HepG2 (cell line): ENCODE results near the gene ELOVL5. TPM values are rescaled to one million over a fixed set of nuclear protein-coding genes. Genes with fewer than 3 reads are reported as not detected.

Experiments used
- ATAC-seq: fragments of 200-7000 bp; cut with Tn5 transposase; 3 replicates; pipeline ENCODE4 v1.9.1; 2020; ENCODE audit warnings: mild to moderate bottlenecking, moderate library complexity
- BruUV-seq: library from RNA; stranded (reverse); fragments of 400-500 nt; replicated peaks from 2 replicates; lab custom pipeline; 2021; lab: Mats Ljungman, UMichigan
- CTCF ChIA-PET: fragments of 300-600 bp; formaldehyde crosslinking; extraction: SDS; loops from one replicate; lab custom pipeline; 2021; ENCODE audit warnings: low total read pairs, inconsistent platforms, low intra/inter-chr PET ratio; lab: Yijun Ruan, JAX
- POLR2A ChIA-PET: fragments of 350-600 bp; sonication (Branson Sonifier 250); formaldehyde crosslinking; loops from one replicate; lab custom pipeline; 2020; ENCODE audit warnings: antibody characterized with exemption, inconsistent platforms; lab: Yijun Ruan, JAX
- DNase-seq: peaks from one replicate; pipeline ENCODE4 v3.0.0-alpha.2; 2015; ENCODE audit warnings: low spot score
- FAIRE-seq: peaks from 3 replicates; lab custom pipeline; 2011; peaks lifted over from hg19 to GRCh38; lab: Jason Lieb, UNC
- H2AFZ ChIP-seq: one replicate; pipeline ENCODE4 v1.6.1; 2011; ENCODE audit warnings: low read length, inconsistent platforms
- H3K27ac ChIP-seq: fragments of 300-600 bp; 3 replicates; pipeline ENCODE4 v1.8.0; 2011; ENCODE audit warnings: mixed run types, mild to moderate bottlenecking, mixed read lengths, low read length, inconsistent platforms; ENCODE audit not compliant: insufficient read depth; ENCODE audit errors: extremely low read length
- H3K27me3 ChIP-seq, 2 experiments: fragments of 200-600 bp in 1 of 2; 2 replicates in 1 of 2; 3 replicates in 1 of 2; pipeline versions ENCODE4 v1.6.0 to v1.8.0; 2011; ENCODE audit warnings: low read length in 2 of 2, mild to moderate bottlenecking in 2 of 2, moderate library complexity in 2 of 2, inconsistent platforms in 1 of 2; ENCODE audit not compliant: insufficient read depth in 2 of 2, control insufficient read depth in 1 of 2
- H3K36me3 ChIP-seq, 2 experiments: fragments of 200-600 bp in 1 of 2; replicated peaks in 1 of 2; 2 replicates in 1 of 2; 3 replicates in 1 of 2; pipeline versions ENCODE4 v1.5.1 to v1.8.0; 2011; ENCODE audit warnings: low read length in 2 of 2, inconsistent platforms in 1 of 2; ENCODE audit not compliant: insufficient read depth in 2 of 2, control insufficient read depth in 1 of 2
- H3K4me1 ChIP-seq: 2 replicates; pipeline ENCODE4 v1.5.1; 2012; ENCODE audit warnings: low read length, inconsistent platforms; ENCODE audit not compliant: insufficient read depth
- H3K4me2 ChIP-seq: 2 replicates; pipeline ENCODE4 v1.6.0; 2011; ENCODE audit warnings: low read depth, low read length, inconsistent platforms
- H3K4me3 ChIP-seq, 3 experiments: fragments of 200-600 bp in 1 of 3; sonication (generic), shearing (Covaris generic) in 1 of 3; replicated peaks in 1 of 3; 2 replicates each; pipeline ENCODE4 v1.5.1; 2011 to 2016; ENCODE audit warnings: low read length in 3 of 3, inconsistent platforms in 2 of 3, low read depth in 2 of 3, mild to moderate bottlenecking in 2 of 3, control low read depth in 1 of 3, mixed read lengths in 1 of 3; ENCODE audit not compliant: insufficient read depth in 1 of 3
- H3K79me2 ChIP-seq: one replicate; pipeline ENCODE4 v1.6.1; 2011; ENCODE audit warnings: low read length, inconsistent platforms; ENCODE audit not compliant: insufficient read depth
- H3K9ac ChIP-seq: 2 replicates; pipeline ENCODE4 v1.6.0; 2011; ENCODE audit warnings: mild to moderate bottlenecking, low read depth, low read length, inconsistent platforms; ENCODE audit not compliant: insufficient read depth
- H3K9me3 ChIP-seq: 2 replicates; pipeline ENCODE4 v1.5.1; 2012; ENCODE audit warnings: mild to moderate bottlenecking, low read length
- H4K20me1 ChIP-seq: 2 replicates; pipeline ENCODE4 v1.6.0; 2011; ENCODE audit warnings: inconsistent platforms, mild to moderate bottlenecking, low read length, moderate library complexity; ENCODE audit not compliant: insufficient read depth
- CAMTA2 ChIP-seq: sonication (generic); formaldehyde crosslinking; IDR thresholded peaks from 2 replicates; pipeline ENCODE4 v1.4.0; 2020; ENCODE audit warnings: mild to moderate bottlenecking, missing genetic modification reagents, borderline replicate concordance
- FOXJ3 ChIP-seq: sonication (generic); formaldehyde crosslinking; IDR thresholded peaks from 2 replicates; pipeline ENCODE4 v1.4.0; 2020; ENCODE audit warnings: missing genetic modification reagents, mild to moderate bottlenecking, borderline replicate concordance
- IKZF4 ChIP-seq: sonication (generic); formaldehyde crosslinking; IDR thresholded peaks from 2 replicates; pipeline ENCODE4 v1.5.1; 2020; ENCODE audit warnings: borderline replicate concordance, mild to moderate bottlenecking, low read depth, missing genetic modification reagents; ENCODE audit errors: not compliant biosample characterization
- KAT8 ChIP-seq: IDR thresholded peaks from 2 replicates; pipeline ENCODE4 v1.6.1; 2016; ENCODE audit warnings: missing genetic modification reagents, missing compliant biosample characterization
- NR2C2 ChIP-seq: sonication (generic); formaldehyde crosslinking; IDR thresholded peaks from 2 replicates; pipeline ENCODE4 v1.4.0; 2020; ENCODE audit warnings: missing genetic modification reagents, mild to moderate bottlenecking, moderate library complexity, borderline replicate concordance
- YEATS4 ChIP-seq: sonication (generic); formaldehyde crosslinking; IDR thresholded peaks from 2 replicates; pipeline ENCODE4 v1.4.0; 2020; ENCODE audit warnings: missing genetic modification reagents, borderline replicate concordance
- ZBTB38 ChIP-seq: sonication (generic); formaldehyde crosslinking; IDR thresholded peaks from 2 replicates; pipeline ENCODE4 v1.5.1; 2020; ENCODE audit warnings: mild to moderate bottlenecking, missing genetic modification reagents
- ZNF124 ChIP-seq: sonication (generic); formaldehyde crosslinking; IDR thresholded peaks from 2 replicates; pipeline ENCODE4 v1.4.0; 2020; ENCODE audit warnings: missing genetic modification reagents
- ZNF292 ChIP-seq: sonication (generic); formaldehyde crosslinking; IDR thresholded peaks from 2 replicates; pipeline ENCODE4 v1.8.1; 2022; ENCODE audit warnings: mild to moderate bottlenecking, low read depth, missing genetic modification reagents, borderline replicate concordance
- ZNF337 ChIP-seq: sonication (generic); formaldehyde crosslinking; IDR thresholded peaks from 2 replicates; pipeline ENCODE4 v1.5.1; 2020; ENCODE audit warnings: missing genetic modification reagents, low read depth, mild to moderate bottlenecking, borderline replicate concordance
- ZNF513 ChIP-seq: sonication (generic); formaldehyde crosslinking; conservative IDR thresholded peaks from 2 replicates; pipeline ENCODE4 v1.5.0; 2020; ENCODE audit warnings: missing genetic modification reagents
- ZNF784 ChIP-seq: sonication (generic); formaldehyde crosslinking; IDR thresholded peaks from 2 replicates; pipeline ENCODE4 v1.5.1; 2020; ENCODE audit warnings: missing genetic modification reagents, mild to moderate bottlenecking, borderline replicate concordance
- ZNF792 ChIP-seq: IDR thresholded peaks from 2 replicates; pipeline ENCODE4 v1.6.1; 2016
- ZSCAN31 ChIP-seq: sonication (generic); formaldehyde crosslinking; IDR thresholded peaks from 2 replicates; pipeline ENCODE4 v1.5.0; 2020; ENCODE audit warnings: low read depth, mild to moderate bottlenecking, missing genetic modification reagents
- WGBS: methylation state at CpG from one replicate; pipeline ENCODE4 v1.1.6; 2017; ENCODE audit warnings: low lambda C conversion rate; 5-methylcytosine and 5-hydroxymethylcytosine counted together
- in situ Hi-C: cut with HindIII; loops from 2 replicates; pipeline ENCODE4 v1.10.0; 2017; ENCODE audit warnings: low pct_unique_long_range_greater_than_20kb; ENCODE audit not compliant: extremely low pct_ligation_motif_present
- intact Hi-C: fragments of 100-400 bp; cut with micrococcal nuclease; formaldehyde crosslinking; loops from one replicate; pipeline ENCODE4 v1.10.0; 2022; ENCODE audit not compliant: unreplicated experiment
- polyA plus RNA-seq, 8 experiments: library from polyadenylated mRNA; depleted of rRNA in 3 of 8; stranded (reverse) in 7 of 8; unstranded in 1 of 8; fragments of >200 nt; fragmentation: Illumina TruSeq in 4 of 8; extraction: Trizol in 4 of 8; gene quantifications; 2 replicates each; pipeline versions ENCODE4 v1.2.1 to v1.2.3, GENCODE V29; 2011 to 2016; ENCODE audit warnings: low read depth in 4 of 8, missing spikeins in 1 of 8, mixed read lengths in 1 of 8; ENCODE audit not compliant: insufficient read depth in 1 of 8
- total RNA-seq, 5 experiments: library from RNA; depleted of rRNA; stranded (reverse); fragments of >200 nt; fragmentation: Illumina TruSeq; extraction: Trizol; gene quantifications; 2 replicates each; pipeline ENCODE4 v1.2.3, GENCODE V29; 2016; ENCODE audit warnings: low read depth in 1 of 5
- TF ChIP-seq, protein P1 (sequence below), 2 experiments: sonication (generic) in 1 of 2; formaldehyde crosslinking in 1 of 2; IDR thresholded peaks; 2 replicates each; pipeline versions ENCODE4 v1.6.1 to v1.9.0; 2014 to 2022; ENCODE audit warnings: antibody characterized with exemption in 1 of 2, borderline replicate concordance in 1 of 2, inconsistent platforms in 1 of 2, low read depth in 1 of 2, missing genetic modification reagents in 1 of 2

Gene ELOVL5
- total and polyA plus RNA-seq, 2 of the 13 experiments (the other 11 are each of a cell fraction or from before 2014, with no cell fraction given), result 50.1 to 72.4 TPM

GRCh38 chr6:53264915-53265607 is 83.7 kb downstream of the ELOVL5 start:
- CTCF ChIA-PET, result no interaction called here
- no peak overlapping the region for H3K4me3 ChIP-seq
- TF ChIP-seq CAMTA2 (CRISPR knock-in tag), result no peak
- TF ChIP-seq ZSCAN31, result no peak
- no peak for TF ChIP-seq ZNF292 (CRISPR knock-in tag)
- TF ChIP-seq ZNF337, result no peak
- TF ChIP-seq ZNF784, result no peak
- TF ChIP-seq ZBTB38 (CRISPR knock-in tag), result no peak
- no peak for TF ChIP-seq NR2C2 (CRISPR knock-in tag)
- TF ChIP-seq ZNF792 (CRISPR knock-in tag), result no peak
- TF ChIP-seq ZNF513 (CRISPR knock-in tag), result no peak
- no peak for TF ChIP-seq YEATS4
- no peak for TF ChIP-seq KAT8 (CRISPR knock-in tag)
- TF ChIP-seq FOXJ3 (CRISPR knock-in tag), result no peak
- no peak for TF ChIP-seq IKZF4 (CRISPR knock-in tag)
- TF ChIP-seq ZNF124, result no peak
- TF ChIP-seq, protein P1, sequence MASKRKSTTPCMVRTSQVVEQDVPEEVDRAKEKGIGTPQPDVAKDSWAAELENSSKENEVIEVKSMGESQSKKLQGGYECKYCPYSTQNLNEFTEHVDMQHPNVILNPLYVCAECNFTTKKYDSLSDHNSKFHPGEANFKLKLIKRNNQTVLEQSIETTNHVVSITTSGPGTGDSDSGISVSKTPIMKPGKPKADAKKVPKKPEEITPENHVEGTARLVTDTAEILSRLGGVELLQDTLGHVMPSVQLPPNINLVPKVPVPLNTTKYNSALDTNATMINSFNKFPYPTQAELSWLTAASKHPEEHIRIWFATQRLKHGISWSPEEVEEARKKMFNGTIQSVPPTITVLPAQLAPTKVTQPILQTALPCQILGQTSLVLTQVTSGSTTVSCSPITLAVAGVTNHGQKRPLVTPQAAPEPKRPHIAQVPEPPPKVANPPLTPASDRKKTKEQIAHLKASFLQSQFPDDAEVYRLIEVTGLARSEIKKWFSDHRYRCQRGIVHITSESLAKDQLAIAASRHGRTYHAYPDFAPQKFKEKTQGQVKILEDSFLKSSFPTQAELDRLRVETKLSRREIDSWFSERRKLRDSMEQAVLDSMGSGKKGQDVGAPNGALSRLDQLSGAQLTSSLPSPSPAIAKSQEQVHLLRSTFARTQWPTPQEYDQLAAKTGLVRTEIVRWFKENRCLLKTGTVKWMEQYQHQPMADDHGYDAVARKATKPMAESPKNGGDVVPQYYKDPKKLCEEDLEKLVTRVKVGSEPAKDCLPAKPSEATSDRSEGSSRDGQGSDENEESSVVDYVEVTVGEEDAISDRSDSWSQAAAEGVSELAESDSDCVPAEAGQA (IDR thresholded peaks at IDR 0.05; ENCODE audit: low read depth), result no peak
- TF ChIP-seq, protein P1 (CRISPR knock-in tag; IDR thresholded peaks at IDR 0.05; ENCODE audit: borderline replicate concordance), result no peak
- DNase-seq (no peak), ATAC-seq (no peak), FAIRE-seq (no peak)
- H3K4me2 ChIP-seq, result no peak overlapping the region
- POLR2A ChIA-PET, result no interaction called here
- H3K9me3 ChIP-seq, result no peaks in the 10 kb centered on the region
- BruUV-seq, result no TSS peak
- no peaks in the 10 kb centered on the region; the same call in 1 of the 2 replicates for H3K4me1 ChIP-seq
- no peaks in the 10 kb centered on the region; a peak in 1 of 5 replicates for H3K27me3 ChIP-seq
- WGBS, result 82% methylated on average over 5 of the region's 5 CpGs
- intact Hi-C loops (no loop called here), in situ Hi-C loops (no loop called here)
- no peak overlapping the region for H3K9ac ChIP-seq
- no peak overlapping the region for H3K27ac ChIP-seq
- H3K36me3 ChIP-seq, result peaks cover 9 to 39% of the 10 kb centered on the region in 2 experiments; a peak in 4 of 5 replicates
- H4K20me1 ChIP-seq, result no peaks in the 10 kb centered on the region
- H2AFZ ChIP-seq, result no peak overlapping the region
- no peaks in the 10 kb centered on the region for H3K79me2 ChIP-seq
